A673 (cell line): ENCODE results near the gene PAK5.

ENCODE experiments used
- CTCF ChIP-seq: fragments of 300-800, 200-600 bp; sonication (generic); conservative IDR thresholded peaks from 2 replicates; pipeline ENCODE4 v1.5.1; 2017; ENCODE audit warnings: low read depth, mild to moderate bottlenecking, antibody characterized with exemption, low read length, moderate library complexity, mixed read lengths
- EZH2 ChIP-seq: fragments of 200-600 bp; sonication (generic); IDR thresholded peaks from 2 replicates; pipeline ENCODE4 v1.6.1; 2017; ENCODE audit warnings: borderline replicate concordance, low read depth, mild to moderate bottlenecking, mixed read lengths, antibody characterized with exemption, low read length; ENCODE audit not compliant: poor library complexity, severe bottlenecking

GRCh38 chr20:9705722-9706476 is 133.0 kb downstream of the PAK5 start:
- TF ChIP-seq CTCF = no peak
- TF ChIP-seq EZH2 = no peak
